NCI-H2029 treated with DMSO at 0.1 percent for 48 hours (cell line): ENCODE results near the gene TEKTIP1.
A peak's percentile ranks its signal among the peaks of the same experiment; 100 is the strongest.
"Not testable (repeated sequence)": the region's sequence is repeated elsewhere in the genome, so short reads cannot be mapped to it uniquely, and the experiment has no call there.

Source experiments
- DNase-seq: peaks from one replicate; lab custom pipeline; 2025; lab: John Stamatoyannopoulos, UW

The TEKTIP1 gene

DNA sequence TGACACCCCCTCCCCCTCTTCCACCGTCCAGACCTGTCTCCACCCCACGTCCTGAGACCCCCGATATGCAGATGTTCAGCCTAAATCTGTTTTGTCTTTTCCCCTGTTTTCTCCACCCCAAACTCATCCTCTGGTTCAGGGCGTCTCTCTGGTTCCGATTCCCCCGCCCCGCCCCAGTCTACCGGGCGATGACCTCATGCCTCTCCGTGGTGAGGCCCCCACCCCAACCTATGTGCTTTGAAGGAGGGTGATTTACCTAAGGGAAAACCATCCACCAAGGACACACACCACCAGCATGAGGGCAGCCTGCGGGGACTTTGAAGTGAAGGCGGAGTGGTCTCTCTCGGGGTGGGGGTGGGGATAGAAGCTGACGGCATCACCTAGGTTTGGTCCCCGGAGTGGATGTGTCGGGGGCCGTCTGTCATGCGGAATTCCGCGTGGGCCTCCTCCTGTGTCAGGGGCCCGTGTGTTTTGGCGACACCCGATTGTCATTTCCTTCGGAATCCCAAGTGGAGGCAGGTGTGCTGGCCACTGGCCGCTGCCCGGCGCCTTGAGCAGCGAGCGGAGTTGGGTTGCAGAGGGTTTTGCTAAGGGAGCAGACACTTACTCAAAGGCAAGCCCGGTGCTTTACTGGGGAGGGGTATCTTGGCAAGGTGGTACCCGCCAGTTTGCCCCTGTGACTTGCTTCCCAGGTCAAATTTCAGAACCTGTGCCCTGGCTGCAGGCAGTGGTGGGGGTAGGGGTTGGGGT lies 31.4 kb upstream of the TEKTIP1 start:
- peak; percentile 28 for DNase-seq

- not testable (repeated sequence) for DNase-seq
Measured at GRCh38 chr19:3508121-3508661, 30.8 kb upstream of the TEKTIP1 start.

DNA sequence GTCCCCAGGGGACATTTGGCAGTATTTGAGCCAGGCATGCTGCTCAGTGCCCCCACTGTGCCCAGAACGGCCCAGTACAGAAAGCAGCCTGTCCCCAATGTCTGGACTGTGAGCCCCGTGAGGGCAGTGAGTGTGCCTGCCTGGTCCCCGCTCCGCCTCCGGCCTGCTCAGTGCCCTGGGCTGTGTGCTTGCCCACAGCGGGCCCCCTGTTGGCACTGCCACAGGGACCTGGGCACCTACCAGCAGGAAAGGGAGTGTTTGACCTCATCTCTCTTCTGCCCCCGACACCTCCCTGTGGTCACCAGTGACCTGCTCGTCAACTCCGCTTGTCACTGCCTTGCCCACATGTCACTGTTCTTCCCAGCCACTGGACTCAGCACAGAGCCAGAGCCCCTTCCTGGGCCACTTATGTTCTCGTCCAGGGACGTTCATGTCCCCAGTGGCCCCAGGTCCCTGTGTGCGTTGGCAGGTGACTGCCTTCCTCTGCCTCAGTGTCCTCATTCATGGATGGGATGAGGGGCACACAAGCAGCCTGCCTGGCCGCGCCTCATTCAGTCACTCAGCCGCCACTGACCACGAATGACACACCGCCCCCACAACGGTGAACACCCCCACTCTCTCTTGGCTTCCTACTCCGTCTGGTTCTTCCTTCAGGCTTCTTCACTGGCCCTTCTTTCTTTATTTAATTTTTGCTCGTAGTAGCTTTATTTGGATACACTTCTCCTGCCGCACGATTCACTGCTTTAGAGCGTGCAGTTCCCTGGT lies 30.0 kb upstream of the TEKTIP1 start:
- DNase-seq, result no peak

- DNase-seq, result no peak
Measured at GRCh38 chr19:3509566-3509989, 29.4 kb upstream of the TEKTIP1 start.

GRCh38 chr19:3510727-3511126 lies 28.2 kb upstream of the TEKTIP1 start:
- no peak for DNase-seq

GRCh38 chr19:3511506-3512251 lies 27.3 kb upstream of the TEKTIP1 start:
- no peak for DNase-seq

- no peak for DNase-seq
Measured at GRCh38 chr19:3512562-3513228, 26.3 kb upstream of the TEKTIP1 start.

DNA sequence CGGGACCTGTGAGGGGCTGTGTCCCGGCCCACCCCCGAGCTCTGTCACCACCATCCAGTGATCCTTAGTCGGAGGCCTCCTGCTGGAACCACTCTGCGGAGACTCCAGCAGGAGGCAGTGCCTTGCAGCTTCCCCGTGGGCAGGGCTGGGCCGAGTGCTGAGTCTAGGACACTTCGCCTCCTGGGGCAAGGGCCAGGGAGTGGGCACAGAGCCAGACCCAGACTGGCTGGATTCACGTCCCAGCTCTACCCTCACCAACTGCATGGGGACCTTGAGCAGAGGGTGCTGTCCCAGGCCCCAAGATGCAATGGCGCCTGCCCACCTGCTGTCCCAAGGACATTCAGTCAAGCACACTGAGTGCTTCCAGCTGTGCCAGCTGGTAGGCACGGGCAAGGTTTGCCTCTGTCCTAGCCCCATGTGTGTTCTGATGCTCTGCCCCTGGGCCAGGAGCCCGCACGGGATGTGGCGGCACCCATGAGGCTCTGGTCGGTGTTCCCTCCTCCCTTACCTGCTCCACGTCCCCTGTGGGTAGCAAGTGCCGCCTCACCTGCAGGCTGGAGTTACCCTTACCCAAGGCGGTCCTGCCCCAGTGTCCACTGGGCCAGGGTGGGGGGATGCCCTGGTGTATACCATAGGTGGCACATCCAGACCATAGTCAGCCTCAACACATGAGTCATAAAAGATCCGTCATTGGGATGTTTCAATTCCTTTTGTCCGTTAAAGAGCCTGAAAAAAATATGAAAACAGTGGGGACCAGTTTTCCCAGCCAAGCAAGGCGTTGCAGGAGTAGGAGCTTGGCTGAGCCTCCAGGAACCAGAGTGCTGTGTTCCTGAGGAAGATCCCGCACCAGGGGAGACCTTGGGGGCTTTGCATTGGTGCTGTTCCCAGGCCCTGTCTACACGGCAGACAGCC lies 25.5 kb upstream of the TEKTIP1 start:
- no peak for DNase-seq

- no peak for DNase-seq
Measured at GRCh38 chr19:3514930-3515329, 24.0 kb upstream of the TEKTIP1 start.

DNA sequence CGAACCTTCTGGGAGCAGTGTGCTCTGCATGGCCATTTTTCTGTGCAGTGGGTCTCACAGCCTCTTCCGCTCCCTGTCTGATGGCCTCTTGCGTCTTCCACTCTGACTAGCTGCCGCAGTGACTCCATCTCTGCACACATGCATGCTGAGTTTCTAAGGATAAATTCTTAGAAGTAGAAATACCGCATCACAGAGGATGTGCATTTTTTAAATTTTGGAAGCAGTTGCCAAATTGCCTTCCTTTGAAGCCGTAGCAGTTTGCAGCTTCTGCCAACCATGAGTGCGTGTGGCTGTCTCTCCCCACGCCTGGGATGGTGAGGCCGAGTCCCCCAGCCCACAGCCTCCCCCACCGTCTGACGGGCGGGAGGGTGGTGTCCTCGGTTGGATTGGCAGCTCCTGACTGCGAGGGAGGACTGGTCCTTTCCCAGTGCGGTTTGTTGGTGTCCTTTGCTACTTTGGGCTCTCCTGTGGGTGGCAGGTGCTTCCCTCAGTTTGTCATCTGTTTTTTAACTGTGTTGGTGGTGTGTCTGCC lies 23.0 kb upstream of the TEKTIP1 start:
- no peak for DNase-seq

GRCh38 chr19:3516675-3517207 lies 22.2 kb upstream of the TEKTIP1 start:
- peak; percentile 89 for DNase-seq

- DNase-seq, result no peak
Measured at GRCh38 chr19:3517638-3518037, 21.3 kb upstream of the TEKTIP1 start.

GRCh38 chr19:3518255-3518654 lies 20.7 kb upstream of the TEKTIP1 start:
- DNase-seq, result no peak

GRCh38 chr19:3518659-3519058 lies 20.3 kb upstream of the TEKTIP1 start:
- DNase-seq, result no peak

DNA sequence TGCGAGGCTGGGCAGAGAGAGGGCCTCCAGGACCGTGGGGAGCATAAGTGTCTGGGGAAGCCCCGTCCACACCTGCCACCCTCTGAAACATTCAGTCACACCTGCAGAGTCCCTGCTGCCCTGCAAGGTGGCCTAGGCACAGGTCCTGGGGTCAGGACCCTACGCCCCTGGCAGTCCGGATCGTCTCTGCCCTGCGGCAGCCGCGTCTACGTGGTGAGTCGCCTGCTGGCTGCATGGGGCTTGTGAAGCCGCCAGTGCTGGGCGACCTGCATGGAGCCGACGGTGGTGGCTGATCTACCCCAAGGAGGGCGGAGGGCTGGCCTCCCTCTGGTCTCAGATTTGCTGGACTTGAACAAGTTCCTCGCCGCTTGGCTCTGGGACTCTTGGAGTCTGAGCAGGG lies 19.8 kb upstream of the TEKTIP1 start:
- DNase-seq, result no peak

- no peak for DNase-seq
Measured at GRCh38 chr19:3520166-3521103, 18.5 kb upstream of the TEKTIP1 start.

GRCh38 chr19:3521104-3521445 lies 17.9 kb upstream of the TEKTIP1 start:
- no peak for DNase-seq

- DNase-seq, result no peak
Measured at GRCh38 chr19:3522421-3523360, 16.3 kb upstream of the TEKTIP1 start.
